ENCODE data around the gene BRICD5. TPM values are rescaled to one million over a fixed set of nuclear protein-coding genes. Genes with fewer than 3 reads are reported as not detected.

BRICD5 gene
- total and polyA plus RNA-seq, 12 donors: 0.36 to 57.4 (median 3.0) TPM

DNA sequence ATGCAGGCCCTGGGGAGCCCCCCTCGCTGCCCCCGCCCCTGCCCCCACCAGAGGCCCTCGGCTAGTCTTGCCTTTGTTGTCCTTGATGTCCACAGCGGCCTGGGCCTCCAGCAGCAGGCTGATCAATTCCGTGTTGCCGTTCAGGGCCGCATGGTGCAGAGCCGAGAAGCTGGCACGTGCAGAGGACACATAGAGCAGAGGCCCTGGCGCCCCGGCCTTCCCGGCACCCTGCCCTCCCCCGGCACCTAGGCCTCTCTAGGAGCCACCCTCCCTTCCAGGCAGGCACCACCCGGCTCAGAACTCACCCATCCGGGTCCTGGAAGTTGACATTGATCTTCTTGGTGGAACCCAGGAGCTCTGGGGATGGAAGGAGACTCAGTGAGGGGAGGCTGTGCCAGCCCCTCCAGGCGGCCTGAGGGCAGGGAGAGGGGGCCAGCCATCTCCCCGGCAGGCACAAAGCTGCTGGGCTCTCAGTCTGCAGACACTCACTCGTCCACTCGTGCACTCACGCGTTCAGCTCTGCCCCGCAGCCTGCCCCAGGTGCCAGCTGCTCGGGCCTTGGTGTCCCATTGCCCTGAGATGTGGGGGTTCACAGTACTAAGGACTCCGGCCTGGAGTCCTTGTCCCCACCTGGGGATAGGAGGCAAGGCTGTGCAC, 20.5 kb downstream of the BRICD5 start:
- intact Hi-C loops (cut with DNase I): no loop called here
- Histone ChIP-seq H3K27me3 (peaks cover 5% of the 10 kb centered on the region), H3K9me3 (replicated peaks in 1 of 3) (no peaks in the 10 kb centered on the region), H3K27ac (no peak overlapping the region), H3K36me3 (replicated peaks in 1 of 2) (no peaks in the 10 kb centered on the region), H3K4me3 (no peak overlapping the region), H3K4me1 (replicated peaks in 1 of 2) (no peaks in the 10 kb centered on the region)
- TF ChIP-seq, protein P1, sequence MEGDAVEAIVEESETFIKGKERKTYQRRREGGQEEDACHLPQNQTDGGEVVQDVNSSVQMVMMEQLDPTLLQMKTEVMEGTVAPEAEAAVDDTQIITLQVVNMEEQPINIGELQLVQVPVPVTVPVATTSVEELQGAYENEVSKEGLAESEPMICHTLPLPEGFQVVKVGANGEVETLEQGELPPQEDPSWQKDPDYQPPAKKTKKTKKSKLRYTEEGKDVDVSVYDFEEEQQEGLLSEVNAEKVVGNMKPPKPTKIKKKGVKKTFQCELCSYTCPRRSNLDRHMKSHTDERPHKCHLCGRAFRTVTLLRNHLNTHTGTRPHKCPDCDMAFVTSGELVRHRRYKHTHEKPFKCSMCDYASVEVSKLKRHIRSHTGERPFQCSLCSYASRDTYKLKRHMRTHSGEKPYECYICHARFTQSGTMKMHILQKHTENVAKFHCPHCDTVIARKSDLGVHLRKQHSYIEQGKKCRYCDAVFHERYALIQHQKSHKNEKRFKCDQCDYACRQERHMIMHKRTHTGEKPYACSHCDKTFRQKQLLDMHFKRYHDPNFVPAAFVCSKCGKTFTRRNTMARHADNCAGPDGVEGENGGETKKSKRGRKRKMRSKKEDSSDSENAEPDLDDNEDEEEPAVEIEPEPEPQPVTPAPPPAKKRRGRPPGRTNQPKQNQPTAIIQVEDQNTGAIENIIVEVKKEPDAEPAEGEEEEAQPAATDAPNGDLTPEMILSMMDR (IDR thresholded peaks at IDR 0.05): no peak
- no peak for TF ChIP-seq POLR2A (IDR thresholded peaks at IDR 0.05)
- WGBS, 4 donors: 66 to 76% (median 68%) methylated on average over 9 to 24 of the region's 24 CpGs
- DNase-seq: no peak

- Histone ChIP-seq H3K36me3 (replicated peaks in 1 of 2) (no peaks in the 10 kb centered on the region), H3K4me1 (replicated peaks in 1 of 2) (no peaks in the 10 kb centered on the region), H3K9me3 (replicated peaks in 1 of 3) (no peaks in the 10 kb centered on the region), H3K27ac (no peak overlapping the region), H3K4me3 (no peak overlapping the region), H3K27me3 (no peaks in the 10 kb centered on the region)
- no peak for DNase-seq
- WGBS, 4 donors: 84 to 93% (median 85%) methylated on average over 13 to 25 of the region's 25 CpGs; no CpG with 5 or more reads in 1 of the 4 donors
- intact Hi-C loops (cut with DNase I): no loop called here
- no peak for TF ChIP-seq POLR2A (IDR thresholded peaks at IDR 0.05)
- TF ChIP-seq, protein P1 (IDR thresholded peaks at IDR 0.05): no peak
Observed at GRCh38 chr16:2189252-2189893, 21.3 kb downstream of the BRICD5 start.

DNA sequence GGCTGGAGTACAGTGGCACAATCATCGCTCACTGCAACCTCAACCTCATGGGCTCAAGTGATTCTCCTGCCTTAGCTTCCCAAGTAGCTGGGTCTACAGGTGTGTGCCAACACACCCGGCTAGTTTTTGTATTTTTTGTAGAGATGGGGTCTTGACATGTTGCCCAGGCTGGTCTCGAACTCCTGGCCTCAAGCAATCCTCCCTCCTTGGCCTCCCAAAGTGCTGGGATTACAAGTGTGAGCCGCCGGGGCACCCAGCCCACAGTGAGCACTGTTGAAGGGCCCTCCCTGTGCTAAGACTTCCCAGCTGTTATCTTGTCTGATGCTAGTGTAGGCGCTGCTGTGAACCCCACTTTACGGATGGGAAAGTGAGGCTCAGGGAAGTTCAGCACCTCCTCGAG, 22.3 kb downstream of the BRICD5 start:
- Histone ChIP-seq H3K9me3 (replicated peaks in 1 of 3) (no peaks in the 10 kb centered on the region), H3K27me3 (no peaks in the 10 kb centered on the region), H3K36me3 (replicated peaks in 1 of 2) (no peaks in the 10 kb centered on the region), H3K4me1 (replicated peaks in 1 of 2) (no peaks in the 10 kb centered on the region), H3K27ac (no peak overlapping the region), H3K4me3 (no peak overlapping the region)
- WGBS, 4 donors: 85 to 96% (median 94%) methylated on average over 3 to 8 of the region's 8 CpGs
- no peak for DNase-seq
- TF ChIP-seq POLR2A (IDR thresholded peaks at IDR 0.05): no peak
- TF ChIP-seq, protein P1 (IDR thresholded peaks at IDR 0.05): no peak
- intact Hi-C loops (cut with DNase I): no loop called here

- Histone ChIP-seq H3K36me3 (replicated peaks in 1 of 2) (no peaks in the 10 kb centered on the region), H3K4me1 (replicated peaks in 1 of 2) (no peaks in the 10 kb centered on the region), H3K4me3 (no peak overlapping the region), H3K27me3 (no peaks in the 10 kb centered on the region), H3K9me3 (replicated peaks in 1 of 3) (no peaks in the 10 kb centered on the region), H3K27ac (no peak overlapping the region)
- TF ChIP-seq POLR2A (IDR thresholded peaks at IDR 0.05): no peak
- TF ChIP-seq, protein P1 (IDR thresholded peaks at IDR 0.05): no peak
- WGBS, 4 donors: 83 to 87% (median 85%) methylated on average over 10 to 17 of the region's 17 CpGs
- DNase-seq: no peak
- intact Hi-C loops (cut with DNase I): no loop called here
Observed at GRCh38 chr16:2187212-2187611, 23.5 kb downstream of the BRICD5 start.
